DMS153 (cell line): ENCODE data around the gene CSTB.
A peak's percentile ranks its signal among the peaks of the same experiment; 100 is the strongest.

Experiments used
- DNase-seq: peaks from one replicate; lab custom pipeline; 2025; lab: John Stamatoyannopoulos, UW

Gene CSTB

GRCh38 chr21:43789276-43790009 is 13.3 kb upstream of the CSTB start, which contains the start of gene RRP1:
Gene RRP1 (plus strand): TSS chr21:43789577. CDS start chr21:43789630, 53 bp downstream.
- peak; percentile 68 for DNase-seq

- DNase-seq = no peak
These were observed 10.8 kb upstream of the CSTB start for GRCh38 chr21:43786807-43787440.

- no peak for DNase-seq
These were observed 10.2 kb upstream of the CSTB start for GRCh38 chr21:43786300-43786806.

- no peak for DNase-seq
These were observed 9.0 kb upstream of the CSTB start for GRCh38 chr21:43785134-43785533.

- DNase-seq = no peak
These were observed 7.1 kb upstream of the CSTB start for GRCh38 chr21:43783098-43783700.

GRCh38 chr21:43782431-43783097 is 6.5 kb upstream of the CSTB start:
- no peak for DNase-seq

- DNase-seq = no peak
These were observed 5.7 kb upstream of the CSTB start for GRCh38 chr21:43781846-43782245.

- DNase-seq = no peak
These were observed 3.6 kb upstream of the CSTB start for GRCh38 chr21:43779660-43780059.

- no peak for DNase-seq
These were observed 2.6 kb upstream of the CSTB start for GRCh38 chr21:43778469-43779335.

- DNase-seq = no peak
These were observed 1.8 kb upstream of the CSTB start for GRCh38 chr21:43777953-43778352.

- DNase-seq = no peak
These were observed 918 bp downstream of the CSTB start for GRCh38 chr21:43775190-43775589.

- DNase-seq = no peak
These were observed 1.9 kb downstream of the CSTB start for GRCh38 chr21:43774163-43774562.

- no peak for DNase-seq
These were observed 3.7 kb downstream of the CSTB start for GRCh38 chr21:43772425-43772821.

- DNase-seq = no peak
These were observed 4.2 kb downstream of the CSTB start for GRCh38 chr21:43771698-43772424.

GRCh38 chr21:43771199-43771675 is 4.9 kb downstream of the CSTB start:
- DNase-seq = no peak

- no peak for DNase-seq
These were observed 5.9 kb downstream of the CSTB start for GRCh38 chr21:43770066-43770655.

- DNase-seq = no peak
These were observed 6.7 kb downstream of the CSTB start for GRCh38 chr21:43769325-43769958.

- DNase-seq = no peak
These were observed 7.3 kb downstream of the CSTB start for GRCh38 chr21:43768868-43769167.

- no peak for DNase-seq
These were observed 7.9 kb downstream of the CSTB start for GRCh38 chr21:43767984-43768867.
